SK-N-SH treated with all-trans-retinoic acid at 6 μM for 48 hours (cell line): Measurements from ENCODE around the gene SORCS2.

ENCODE experiments used
- ARNTL ChIP-seq: fragments of 450-650 bp; formaldehyde crosslinking; IDR thresholded peaks from 2 replicates; pipeline ENCODE4 v1.5.0; 2020; ENCODE audit warnings: low read depth, mild to moderate bottlenecking, moderate library complexity, borderline replicate concordance
- BACH2 ChIP-seq: fragments of 250-450 bp; sonication (Bioruptor Pico); IDR thresholded peaks from 2 replicates; pipeline ENCODE4 v1.9.0; 2021; ENCODE audit warnings: mild to moderate bottlenecking, borderline replicate concordance
- RARB ChIP-seq: fragments of 250-450 bp; sonication (Bioruptor Pico); IDR thresholded peaks from 2 replicates; pipeline ENCODE4 v1.8.0; 2021; ENCODE audit warnings: mild to moderate bottlenecking, moderate library complexity

DNA sequence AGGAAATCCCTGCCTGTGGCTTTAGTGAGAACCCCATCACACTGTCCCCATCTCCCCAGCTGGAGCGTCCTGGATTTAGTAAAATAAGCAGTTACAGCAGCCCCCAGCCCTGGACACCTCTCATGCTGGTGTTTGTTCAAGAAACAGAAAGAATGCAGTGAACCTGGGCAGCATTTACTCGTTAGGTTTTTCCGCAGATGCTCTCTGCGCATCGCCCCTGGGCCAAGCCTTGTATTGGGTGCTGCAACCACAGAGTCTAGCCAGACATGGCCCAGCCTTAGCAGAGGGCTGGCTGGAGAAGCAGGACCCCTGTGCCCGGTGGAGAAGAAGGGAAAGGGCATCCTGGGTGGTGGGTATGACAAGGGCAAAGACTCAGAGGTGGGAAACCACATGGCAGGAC lies 378.7 kb downstream of the SORCS2 start:
- TF ChIP-seq ARNTL (CRISPR knock-in tag), result no peak
- no peak for TF ChIP-seq BACH2 (CRISPR knock-in tag)
- no peak for TF ChIP-seq RARB (CRISPR knock-in tag)
